Activated CD4-positive, CD25-positive, alpha-beta regulatory T cell treated with anti-CD3 and anti-CD28 coated beads, Interleukin-2, amount 50 U/mL, for 16 hours (primary cell): ENCODE data around the gene TMEM200A.

Experiments used
- DNase-seq: peaks from one replicate; pipeline ENCODE4 v3.0.0-alpha.2; 2020; ENCODE audit warnings: low read depth, low spot score

The TMEM200A gene

DNA sequence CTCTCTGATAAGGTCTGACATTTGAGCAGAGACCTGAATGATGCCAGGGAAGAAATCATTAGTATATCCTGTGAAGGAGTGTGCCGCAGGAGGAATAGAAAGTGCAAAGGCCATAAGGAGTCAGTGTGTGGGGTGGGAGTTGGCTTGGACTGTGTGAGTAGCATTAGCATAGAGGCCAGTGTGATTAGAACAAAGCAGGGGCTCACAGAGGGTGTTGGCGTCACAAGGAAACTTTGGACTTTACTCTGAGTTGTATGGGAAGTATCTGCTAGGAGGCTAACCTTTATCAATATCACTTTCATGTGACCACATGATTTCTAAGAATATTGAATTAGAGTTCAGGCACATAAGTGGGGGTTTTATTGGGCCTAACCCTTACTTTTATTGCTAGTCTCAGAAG is 12.1 kb downstream of the TMEM200A start:
- no peak for DNase-seq

DNA sequence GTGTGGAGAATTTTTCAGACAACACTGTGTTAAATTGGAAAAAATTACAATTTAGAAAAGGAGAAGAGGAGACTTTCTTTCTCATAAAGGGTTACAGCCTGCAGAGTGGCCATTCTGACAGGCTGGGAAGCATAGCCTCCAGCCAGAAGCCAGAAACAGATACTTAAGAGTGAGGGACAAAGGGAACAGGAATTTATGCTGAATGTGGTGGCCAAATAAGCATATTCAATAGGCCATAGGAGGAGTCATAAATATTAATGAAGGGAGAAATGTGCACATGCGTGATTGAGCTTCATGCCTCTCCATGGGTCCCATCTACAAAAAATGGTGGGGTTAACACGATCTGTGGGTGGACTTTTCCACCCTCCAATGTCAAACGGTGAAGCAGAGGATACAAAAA is 13.4 kb downstream of the TMEM200A start:
- no peak for DNase-seq

DNA sequence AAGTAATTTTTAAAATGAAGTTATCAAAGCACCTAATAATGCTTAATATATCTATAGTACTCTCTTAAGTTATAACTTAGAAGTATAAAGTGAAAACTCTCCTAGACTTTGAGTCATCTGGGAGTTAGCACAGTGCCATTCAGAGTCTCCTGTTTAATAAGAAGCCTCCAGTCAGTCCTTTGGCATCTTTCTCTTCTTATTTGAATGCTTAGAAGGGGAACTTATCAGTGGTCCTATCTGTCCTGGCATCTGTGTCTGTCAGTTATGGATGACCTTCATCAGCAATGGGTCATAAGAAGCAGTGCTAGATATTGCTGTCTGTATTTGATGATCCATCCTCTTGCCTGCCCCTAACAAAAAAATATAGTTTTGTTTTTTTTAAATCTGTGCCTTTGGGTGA is 15.2 kb downstream of the TMEM200A start:
- no peak for DNase-seq

DNA sequence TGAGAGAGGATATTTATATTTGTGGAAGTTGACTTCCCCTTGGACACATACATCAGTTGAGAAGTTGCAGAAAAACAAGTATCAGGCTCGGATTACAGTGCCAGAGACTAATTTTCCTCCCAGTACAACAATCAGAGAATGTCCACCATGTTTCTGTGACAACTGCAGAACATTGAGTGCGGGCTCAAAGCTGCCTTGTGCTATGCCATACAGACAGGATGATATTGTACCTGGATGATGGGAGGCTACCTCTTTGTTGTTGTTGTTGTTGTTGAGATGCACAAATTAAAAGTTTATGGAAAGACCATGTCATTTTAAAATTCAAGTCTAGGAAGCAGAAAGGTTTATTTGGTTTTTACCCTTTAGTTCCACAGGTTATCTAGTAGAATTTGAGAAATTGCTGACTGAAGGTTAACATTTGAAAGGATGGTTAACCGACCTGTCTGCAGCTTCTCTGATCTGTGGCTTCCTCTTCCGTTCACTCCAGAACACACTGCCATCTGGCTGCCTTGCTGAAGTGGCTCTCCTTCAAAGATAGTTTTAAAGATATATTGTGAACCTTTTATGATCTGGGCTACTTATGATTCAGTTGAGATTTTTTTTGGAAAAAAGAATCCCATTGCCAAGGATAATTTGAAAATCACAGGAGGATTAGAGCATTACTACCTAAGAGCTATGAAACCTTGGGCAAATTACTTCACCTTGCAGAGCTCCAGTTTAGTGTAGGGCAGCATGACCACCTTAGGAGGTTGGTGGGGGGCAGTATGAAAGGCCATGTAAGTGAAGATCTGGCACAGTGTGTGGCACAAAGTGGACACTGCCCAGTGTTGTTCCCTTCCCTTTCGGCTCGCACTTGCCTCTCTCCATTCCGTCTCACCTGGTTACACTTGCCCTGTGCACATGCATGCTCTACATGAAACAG is 15.9 kb downstream of the TMEM200A start:
- no peak for DNase-seq

DNA sequence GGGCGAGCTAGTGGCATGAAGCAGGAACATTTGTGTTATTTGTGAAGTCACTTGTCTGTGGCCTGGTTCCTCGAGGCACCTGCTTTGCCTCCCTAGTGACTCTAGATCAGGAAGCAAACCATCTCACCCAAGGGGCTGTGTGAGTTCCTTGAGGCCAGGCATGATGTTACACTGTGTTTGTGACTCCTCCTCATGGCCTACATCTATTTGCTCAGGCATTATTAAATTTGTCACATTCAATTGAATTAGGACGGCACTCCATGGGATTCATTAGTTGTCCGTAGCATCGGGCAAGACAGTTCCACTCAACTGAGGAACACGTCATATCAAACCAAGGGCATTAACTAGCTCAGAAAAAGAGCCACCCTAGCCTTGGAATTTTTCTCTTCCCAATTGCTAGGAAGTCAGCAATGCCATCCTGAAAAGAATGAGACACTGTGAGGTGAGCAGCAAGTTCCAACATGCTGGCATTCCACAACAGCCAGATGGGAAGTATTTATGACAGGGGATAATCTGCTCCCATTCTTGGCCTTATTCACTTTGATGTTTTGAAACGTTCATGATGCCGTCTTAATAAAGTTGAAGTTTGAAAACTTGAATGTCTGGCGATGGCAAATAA is 17.2 kb downstream of the TMEM200A start:
- no peak for DNase-seq

DNA sequence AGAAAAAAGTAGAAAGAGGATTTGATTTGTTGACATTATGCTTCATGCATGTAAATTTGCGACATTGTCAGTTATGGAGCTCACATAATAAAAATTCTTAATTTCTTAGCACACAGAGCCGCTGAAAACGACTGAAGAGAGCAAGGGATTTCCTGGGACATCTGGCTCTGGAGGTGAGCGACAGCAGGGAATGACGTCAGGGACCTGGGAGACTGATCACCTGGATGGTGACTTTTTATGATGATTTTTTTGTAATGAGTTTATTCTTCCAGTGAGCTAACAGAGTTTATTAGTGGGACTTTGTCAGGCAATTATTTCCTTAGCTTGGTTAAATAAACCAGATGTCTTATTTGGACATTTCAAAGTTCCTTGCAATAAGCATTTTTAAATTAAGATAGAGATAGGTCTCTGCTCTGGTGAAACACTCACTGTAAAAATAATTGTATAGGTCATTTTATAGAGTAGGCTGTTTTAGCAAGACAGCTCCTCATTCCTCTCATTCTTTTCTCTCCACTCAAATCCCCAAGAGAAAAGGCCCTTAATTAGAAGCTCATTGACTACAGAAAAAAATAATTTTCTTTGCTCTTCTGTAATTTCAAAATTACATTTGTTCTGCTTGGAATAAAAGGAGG is 19.4 kb downstream of the TMEM200A start:
- DNase-seq: no peak

DNA sequence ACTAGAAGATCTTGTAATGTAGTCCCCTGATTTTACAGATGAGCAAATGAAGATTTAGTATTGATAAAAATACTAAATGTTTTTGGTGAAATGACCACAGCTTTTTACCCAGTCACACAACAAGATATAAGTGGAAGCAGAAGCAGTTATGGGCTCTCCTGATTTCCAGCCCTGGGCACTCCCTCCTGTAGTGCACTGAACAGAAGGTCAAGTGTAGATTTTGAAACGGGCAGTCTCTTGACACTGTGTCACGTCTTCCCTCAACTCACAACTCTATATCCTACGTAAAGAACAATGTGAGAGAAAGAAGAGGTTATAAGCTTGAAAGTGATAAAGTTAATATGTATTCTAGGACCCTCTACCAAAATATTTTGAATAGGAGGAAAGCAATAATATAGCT is 23.3 kb downstream of the TMEM200A start:
- no peak for DNase-seq

DNA sequence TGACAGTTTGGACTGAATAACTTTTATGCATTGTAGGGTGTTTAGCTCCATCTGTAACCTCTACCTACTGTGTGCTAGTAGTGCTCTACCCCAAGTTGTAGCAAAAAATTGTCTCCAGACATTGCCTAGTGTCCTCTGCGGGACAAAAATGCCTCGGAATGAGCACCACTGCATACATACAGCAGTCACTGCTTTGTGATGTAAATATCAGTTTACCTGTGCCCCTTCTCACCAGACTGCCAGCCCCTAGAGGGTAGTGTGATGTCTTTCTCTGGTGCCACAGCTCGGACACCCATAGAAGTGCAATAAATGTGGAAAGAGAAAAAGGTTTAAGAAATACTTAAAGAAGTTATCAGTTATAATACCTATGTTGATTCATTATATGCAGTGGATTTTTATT is 25.1 kb downstream of the TMEM200A start:
- no peak for DNase-seq

DNA sequence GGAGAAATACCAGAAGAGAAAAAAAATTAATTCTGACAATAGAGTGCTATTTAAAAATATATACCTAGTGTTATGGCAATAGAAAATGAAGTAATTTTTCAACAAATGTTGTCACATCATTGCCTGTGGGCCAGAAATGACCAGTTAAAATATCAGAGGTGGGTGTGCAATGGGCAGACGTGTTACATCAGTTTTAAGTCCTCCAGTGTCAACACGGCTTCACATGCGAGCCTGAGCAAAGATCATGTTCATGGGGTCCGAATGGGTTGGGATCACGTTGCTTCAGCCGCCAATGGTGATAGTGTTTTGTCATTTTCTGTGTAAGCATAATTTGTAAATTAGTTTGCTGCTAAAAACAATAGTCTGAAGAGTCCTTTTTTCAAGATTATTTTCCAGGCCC is 27.5 kb downstream of the TMEM200A start:
- DNase-seq: no peak

DNA sequence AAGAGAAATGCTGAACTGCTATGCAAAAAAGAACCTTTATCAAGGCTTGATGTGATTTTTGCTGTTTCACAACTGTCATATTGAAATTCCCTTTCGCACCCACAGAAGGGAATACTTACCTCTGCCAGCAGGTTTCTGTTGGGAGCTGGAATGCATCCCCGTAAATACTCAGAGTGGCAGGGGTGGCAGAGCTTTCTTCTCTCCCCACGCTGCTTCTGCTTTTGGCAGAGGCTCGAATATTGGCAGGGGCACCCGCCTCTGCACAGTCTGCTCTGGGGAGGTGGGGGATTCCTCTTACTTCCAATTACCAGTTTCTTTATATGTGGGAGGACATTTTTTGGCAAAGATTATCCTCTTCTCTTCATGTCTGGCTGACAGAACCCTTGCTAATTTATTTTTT is 28.4 kb downstream of the TMEM200A start:
- DNase-seq: no peak

DNA sequence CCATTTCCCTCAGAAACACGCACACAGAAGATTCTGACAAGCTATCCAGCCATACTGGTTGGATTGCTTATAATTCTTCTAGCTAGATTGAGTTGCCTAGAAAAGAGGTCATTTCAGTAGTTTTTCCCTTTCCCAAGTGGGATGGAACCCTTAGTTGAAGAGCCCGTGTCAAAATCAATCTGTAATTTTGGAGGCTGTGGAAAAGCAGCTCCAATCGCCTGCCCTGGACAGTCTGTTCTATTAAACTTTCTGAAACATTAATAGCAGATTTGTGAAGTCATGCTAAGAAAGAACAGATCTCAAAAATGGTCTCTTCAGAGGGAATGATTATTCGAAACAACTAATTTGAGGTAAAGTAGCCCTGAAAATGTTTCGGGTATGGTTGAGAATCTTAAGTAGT is 29.3 kb downstream of the TMEM200A start:
- DNase-seq: no peak

DNA sequence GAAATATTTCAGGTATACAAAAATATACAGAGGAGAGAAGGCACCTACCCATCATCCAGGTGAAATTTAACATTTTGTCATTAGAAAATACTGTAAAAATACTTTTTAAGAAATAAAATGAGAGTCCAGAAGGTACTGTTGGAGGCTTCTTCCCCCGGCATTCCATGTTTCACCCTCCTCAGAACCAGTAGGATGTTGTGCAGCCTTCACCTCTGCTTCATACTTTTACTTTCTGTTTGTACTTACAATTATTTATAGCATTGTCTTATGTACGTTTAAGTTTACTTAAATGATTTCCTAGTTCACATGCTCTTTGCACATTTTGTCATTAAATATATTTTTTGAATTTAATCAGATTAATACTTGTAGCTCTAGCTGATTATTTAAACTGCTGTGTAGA is 30.9 kb downstream of the TMEM200A start:
- DNase-seq: no peak

DNA sequence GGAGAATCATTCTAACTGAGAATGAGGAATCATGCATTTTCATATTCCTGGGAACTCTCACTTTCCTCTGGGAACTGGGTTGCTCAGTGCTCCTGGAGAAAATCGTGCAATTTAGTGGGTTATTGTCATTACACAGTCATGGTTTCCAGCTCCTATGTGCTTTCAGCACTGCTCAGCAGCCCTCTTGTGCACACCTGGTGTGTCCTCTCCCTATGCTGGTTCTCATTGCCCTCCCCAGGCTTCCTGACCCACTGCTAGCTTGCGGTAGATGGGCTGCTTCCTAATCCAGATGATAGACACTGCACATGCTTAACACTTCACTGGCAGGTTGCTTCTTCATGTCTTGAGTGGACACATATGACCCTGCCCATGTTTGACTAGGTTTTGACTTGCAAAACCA is 39.7 kb downstream of the TMEM200A start:
- DNase-seq: no peak

DNA sequence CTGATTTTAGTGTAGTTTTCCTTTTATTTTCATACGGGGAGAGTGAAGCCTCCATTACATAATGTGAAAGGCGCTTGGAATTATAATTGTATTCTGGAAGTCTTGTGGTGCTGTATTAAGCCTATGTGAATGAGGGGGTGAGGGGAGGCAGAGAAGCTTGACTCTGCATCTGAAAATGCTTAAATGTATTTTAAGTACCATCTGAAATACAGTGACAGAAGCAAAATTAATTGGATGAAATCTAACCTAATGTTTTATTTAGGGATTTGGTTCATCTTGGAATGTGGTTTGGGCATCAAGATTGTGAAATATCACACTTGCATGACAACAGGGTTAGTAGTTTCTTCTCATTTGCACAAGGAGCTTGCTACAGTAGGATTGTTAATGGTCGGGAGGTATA is 41.2 kb downstream of the TMEM200A start:
- DNase-seq: no peak

DNA sequence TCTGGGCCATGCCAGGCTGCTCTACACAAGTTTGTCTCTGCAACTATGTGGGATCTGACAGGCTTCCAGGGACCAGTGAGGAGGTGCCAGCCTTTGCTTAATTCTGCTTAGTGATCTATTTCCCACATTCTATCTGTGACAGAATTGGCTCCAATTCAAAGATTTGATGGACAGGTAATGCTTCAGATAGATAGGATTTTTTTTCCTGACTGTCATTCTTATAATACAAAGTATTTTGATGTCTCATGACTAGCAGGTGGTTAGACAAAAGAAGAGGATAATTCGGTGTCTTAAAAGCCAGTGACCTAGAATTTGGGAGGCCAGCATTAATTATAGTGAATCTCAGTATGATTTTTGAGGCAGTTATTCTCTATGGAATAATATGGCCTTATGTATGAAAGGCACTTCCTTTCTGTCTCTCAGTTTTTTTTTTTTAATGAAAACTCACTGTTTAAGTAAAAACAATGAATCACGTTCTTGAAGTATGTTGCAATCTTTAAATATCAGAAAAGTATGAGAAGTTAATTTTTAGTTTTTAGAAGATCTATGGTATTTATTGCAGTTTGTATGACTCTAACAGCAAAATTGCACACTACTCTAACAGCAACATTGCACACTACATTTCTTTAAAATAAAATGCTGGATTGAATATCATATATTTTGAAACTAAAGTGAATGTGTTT is 43.7 kb downstream of the TMEM200A start:
- DNase-seq: no peak

DNA sequence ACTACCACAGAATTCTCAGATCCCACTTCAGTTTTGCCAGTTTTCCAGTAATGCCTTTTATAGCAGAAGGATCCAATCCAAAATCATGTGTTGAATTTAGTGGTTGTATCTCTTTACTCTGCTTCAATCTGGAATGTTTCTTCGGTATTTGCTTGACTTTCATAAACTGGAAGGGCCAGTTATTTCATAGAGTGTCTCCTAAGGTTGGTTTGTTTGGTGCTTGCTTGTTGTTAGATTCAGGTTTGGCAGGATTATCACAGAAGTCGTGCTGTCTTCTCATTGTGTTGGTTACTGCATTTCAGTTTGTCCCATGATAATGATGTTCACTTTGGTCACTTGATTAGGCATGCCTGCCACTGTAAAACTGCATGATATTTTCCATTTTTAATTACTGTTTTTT is 45.7 kb downstream of the TMEM200A start:
- DNase-seq: no peak

DNA sequence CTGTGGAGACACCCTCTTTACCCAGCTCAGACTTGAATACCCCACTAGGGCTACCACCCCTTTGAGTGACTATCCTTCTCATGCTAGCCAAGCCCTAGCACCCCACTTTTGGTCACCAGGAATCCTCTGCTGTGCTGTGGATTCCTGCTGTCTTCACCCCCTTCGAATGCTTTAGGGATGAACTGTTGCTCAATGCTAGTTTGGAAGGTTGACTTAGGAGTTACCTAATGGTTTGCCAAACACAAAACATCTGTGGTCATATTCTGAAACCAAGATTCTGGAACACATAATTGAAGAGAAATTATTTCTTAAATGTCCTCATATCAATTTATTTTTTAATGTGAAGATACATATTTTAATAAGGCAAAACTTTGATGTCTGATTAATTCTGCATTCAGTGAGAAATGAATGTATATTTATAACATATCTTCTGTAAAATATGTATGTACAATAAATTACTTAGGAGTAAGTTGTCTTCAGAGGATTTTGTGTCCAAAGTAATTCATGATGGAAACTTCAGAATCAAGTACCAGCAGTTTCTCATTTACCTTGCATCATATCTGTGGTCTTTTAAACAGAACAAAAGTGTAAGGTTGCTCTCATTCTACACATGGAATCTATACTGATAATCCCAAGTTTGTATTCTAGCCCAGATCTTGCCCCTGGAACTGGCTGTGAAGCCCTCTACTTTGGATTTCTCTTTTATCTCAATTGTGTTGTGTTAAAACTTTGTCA is 46.9 kb downstream of the TMEM200A start:
- no peak for DNase-seq

DNA sequence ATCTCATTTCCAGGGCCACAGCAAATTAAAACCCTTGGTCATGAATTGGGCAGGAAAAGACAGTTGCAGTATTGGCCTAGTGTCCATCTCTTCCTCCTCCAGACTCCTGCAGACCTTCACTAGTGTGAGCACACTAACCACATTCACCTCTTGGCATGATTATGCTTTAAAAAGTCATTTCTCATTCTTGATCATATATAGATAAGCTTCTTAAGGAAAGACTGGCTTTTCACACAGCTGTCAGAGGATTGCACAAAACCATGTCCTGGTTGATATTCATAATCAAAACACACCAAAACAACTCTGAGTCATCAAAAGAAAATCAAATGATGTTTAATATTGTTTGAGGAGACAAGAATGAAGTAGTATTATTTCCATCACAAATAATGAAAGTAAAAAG is 52.1 kb downstream of the TMEM200A start:
- DNase-seq: no peak

DNA sequence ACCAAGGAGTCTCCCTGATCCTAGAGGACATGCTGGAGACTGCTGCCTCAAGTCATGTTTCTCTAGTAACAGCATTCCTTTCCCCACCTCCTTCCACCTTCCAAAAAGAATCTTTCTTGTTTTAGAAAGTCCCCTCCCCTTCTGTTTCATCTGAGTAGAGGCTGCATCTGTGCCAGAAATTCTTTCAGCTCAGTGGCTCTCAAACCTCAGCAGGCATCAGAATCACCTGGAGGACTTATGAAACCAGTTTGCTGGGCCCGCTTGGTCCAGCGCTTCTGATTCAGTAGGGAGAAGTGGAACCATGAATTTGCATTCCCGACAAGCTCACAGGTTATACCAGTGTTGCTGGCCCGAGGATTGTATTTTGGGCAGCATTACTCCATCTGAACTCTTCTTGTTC is 55.1 kb downstream of the TMEM200A start:
- DNase-seq: no peak

DNA sequence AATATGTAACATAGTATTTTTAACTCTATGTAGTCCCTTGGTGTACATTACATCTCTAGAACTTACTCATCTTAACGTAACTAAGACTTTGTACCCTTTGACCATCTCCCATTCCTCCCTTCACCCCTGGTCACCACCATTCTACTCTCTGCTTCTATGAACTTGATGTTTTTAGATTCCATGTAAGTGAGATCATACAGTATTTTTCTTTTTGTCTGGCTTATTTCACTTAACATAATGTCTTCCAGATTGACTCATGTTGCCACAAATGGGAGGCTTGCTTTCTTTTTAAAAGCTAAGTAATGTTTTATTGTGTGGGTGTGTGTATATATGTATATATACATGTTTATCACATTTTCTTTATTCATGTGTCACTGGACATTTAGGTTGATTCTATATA is 55.8 kb downstream of the TMEM200A start:
- no peak for DNase-seq

DNA sequence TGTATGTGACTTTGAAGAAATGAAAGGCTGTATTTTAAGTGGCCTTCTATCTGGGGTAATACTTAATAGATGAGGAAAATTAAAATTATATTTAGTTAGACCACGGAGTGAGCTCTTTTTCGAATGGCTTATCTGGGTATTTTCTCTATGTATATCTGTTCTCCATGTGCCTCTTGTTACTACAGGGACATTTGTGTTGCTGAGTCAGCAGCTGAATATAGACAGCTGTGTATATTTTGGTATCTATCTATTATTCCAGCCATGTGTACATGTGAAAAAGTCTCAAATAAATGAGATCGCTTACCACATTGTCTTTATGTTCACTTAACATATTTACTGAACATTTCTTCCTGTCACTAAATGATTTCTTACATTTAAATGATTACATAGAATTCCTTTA is 57.2 kb downstream of the TMEM200A start:
- DNase-seq: no peak

DNA sequence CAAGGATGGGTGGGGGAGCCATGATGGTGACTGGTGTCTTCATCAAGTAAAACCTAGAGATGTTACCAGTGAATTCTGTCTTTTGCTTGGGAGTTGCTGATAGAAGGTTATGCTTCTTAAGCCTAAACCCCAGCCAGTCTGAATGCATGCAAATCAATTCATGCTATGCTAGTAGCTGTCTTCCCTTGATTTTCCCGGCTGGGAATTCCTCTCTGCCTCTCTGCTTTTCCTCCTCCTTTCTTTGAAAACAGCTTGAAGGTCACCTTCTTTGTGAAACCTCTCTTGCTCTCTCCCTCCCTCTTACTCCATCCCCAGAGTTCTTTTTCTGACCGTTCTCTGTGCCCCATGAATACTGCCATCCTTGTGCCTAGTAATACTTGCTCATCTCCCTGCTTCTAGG is 58.9 kb downstream of the TMEM200A start:
- DNase-seq: no peak
